WTC11 (cell line): Measurements from ENCODE around the gene DLL4. TPM values are rescaled to one million over a fixed set of nuclear protein-coding genes. Genes with fewer than 3 reads are reported as not detected.

Experiments
- ATAC-seq: fragments of 200-7000 bp; cut with Tn5 transposase; 2 replicates; pipeline ENCODE4 v1.10.0; 2021; ENCODE audit warnings: mild to moderate bottlenecking, moderate library complexity
- CTCF ChIA-PET: fragments of 300-600 bp; sonication (Branson Sonifier 250); formaldehyde crosslinking; loops from one replicate; lab custom pipeline; 2021; ENCODE audit warnings: antibody characterized with exemption; lab: Charles Lee
- POLR2A ChIA-PET: fragments of 350-600 bp; sonication (Branson Sonifier 250); formaldehyde crosslinking; loops from one replicate; lab custom pipeline; 2021; ENCODE audit warnings: antibody characterized with exemption; lab: Charles Lee
- DNase-seq: peaks from one replicate; pipeline ENCODE4 v3.0.0; 2021; ENCODE audit warnings: low spot score
- H3K27ac Mint-ChIP-seq: 2 replicates; pipeline ENCODE4 v1.8.0; 2021; ENCODE audit warnings: mixed read lengths
- H3K27me3 Mint-ChIP-seq: 2 replicates; pipeline ENCODE4 v1.8.0; 2021; ENCODE audit warnings: low read depth, mild to moderate bottlenecking, moderate library complexity, mixed read lengths
- H3K36me3 Mint-ChIP-seq: 2 replicates; pipeline ENCODE4 v1.8.0; 2021; ENCODE audit warnings: mixed read lengths
- H3K4me1 Mint-ChIP-seq: 2 replicates; pipeline ENCODE4 v1.8.0; 2022; ENCODE audit warnings: mixed read lengths
- H3K4me3 Mint-ChIP-seq: 2 replicates; pipeline ENCODE4 v1.8.0; 2021; ENCODE audit warnings: mild to moderate bottlenecking, moderate library complexity, mixed read lengths
- H3K9me3 Mint-ChIP-seq: 2 replicates; pipeline ENCODE4 v1.8.0; 2021; ENCODE audit warnings: mixed read lengths
- EMX1 ChIP-seq: fragments of 250-450 bp; sonication (Bioruptor Pico); IDR thresholded peaks from 2 replicates; pipeline ENCODE4 v1.8.0; 2021; ENCODE audit warnings: mild to moderate bottlenecking
- FOXK1 ChIP-seq: sonication (generic); formaldehyde crosslinking; IDR thresholded peaks from 2 replicates; pipeline ENCODE4 v1.8.0; 2022; ENCODE audit warnings: mild to moderate bottlenecking, moderate library complexity, missing genetic modification reagents
- GABPB1 ChIP-seq: sonication (generic); formaldehyde crosslinking; IDR thresholded peaks from 2 replicates; pipeline ENCODE4 v1.8.1; 2023; ENCODE audit warnings: mild to moderate bottlenecking, missing genetic modification reagents
- GRHL2 ChIP-seq: fragments of 250-450 bp; sonication (Bioruptor Pico); IDR thresholded peaks from 2 replicates; pipeline ENCODE4 v1.8.0; 2022; ENCODE audit warnings: mild to moderate bottlenecking, moderate library complexity; ENCODE audit not compliant: insufficient replicate concordance, severe bottlenecking
- NR1H2 ChIP-seq: sonication (generic); formaldehyde crosslinking; IDR thresholded peaks from 2 replicates; pipeline ENCODE4 v1.9.0; 2021; ENCODE audit warnings: mild to moderate bottlenecking, moderate library complexity, missing genetic modification reagents
- SP1 ChIP-seq: sonication (generic); formaldehyde crosslinking; conservative IDR thresholded peaks from 2 replicates; pipeline ENCODE4 v1.8.1; 2022; ENCODE audit warnings: missing genetic modification reagents
- ZNF138 ChIP-seq: sonication (generic); formaldehyde crosslinking; conservative IDR thresholded peaks from 2 replicates; pipeline ENCODE4 v1.8.1; 2022; ENCODE audit warnings: mild to moderate bottlenecking, moderate library complexity, missing genetic modification reagents
- total RNA-seq: library from RNA; stranded (reverse); gene quantifications from 3 replicates; pipeline ENCODE4 v1.2.3, GENCODE V29; 2021
- TF ChIP-seq, protein P1 (sequence below): sonication (generic); formaldehyde crosslinking; IDR thresholded peaks from 2 replicates; pipeline ENCODE4 v1.8.0; 2023; ENCODE audit warnings: missing genetic modification reagents, mild to moderate bottlenecking, borderline replicate concordance
- TF ChIP-seq, protein P2 (sequence below): sonication (generic); formaldehyde crosslinking; IDR thresholded peaks from 2 replicates; pipeline ENCODE4 v1.8.1; 2022; ENCODE audit warnings: low read depth, missing genetic modification reagents, borderline replicate concordance
- TF ChIP-seq, protein P3 (sequence below): sonication (generic); formaldehyde crosslinking; IDR thresholded peaks from 2 replicates; pipeline ENCODE4 v1.8.1; 2022; ENCODE audit warnings: low read depth, mild to moderate bottlenecking, moderate library complexity, missing genetic modification reagents, borderline replicate concordance
- TF ChIP-seq, protein P4 (sequence below): sonication (generic); formaldehyde crosslinking; IDR thresholded peaks from 2 replicates; pipeline ENCODE4 v1.8.1; 2022; ENCODE audit warnings: missing genetic modification reagents, borderline replicate concordance
- TF ChIP-seq, protein P5 (sequence below): sonication (generic); formaldehyde crosslinking; IDR thresholded peaks from 2 replicates; pipeline ENCODE4 v1.8.1; 2023; ENCODE audit warnings: mild to moderate bottlenecking, missing genetic modification reagents, moderate library complexity
- TF ChIP-seq, protein P6 (sequence below): fragments of 250-450 bp; sonication (Bioruptor Pico); conservative IDR thresholded peaks from 2 replicates; pipeline ENCODE4 v1.9.0; 2021; ENCODE audit warnings: mild to moderate bottlenecking
- TF ChIP-seq, protein P7 (sequence below): sonication (generic); formaldehyde crosslinking; IDR thresholded peaks from 2 replicates; pipeline ENCODE4 v1.8.1; 2023; ENCODE audit warnings: mild to moderate bottlenecking, missing genetic modification reagents, borderline replicate concordance

Gene DLL4
- total RNA-seq, 1 experiment from 2014 or later = 0.94 TPM

DNA sequence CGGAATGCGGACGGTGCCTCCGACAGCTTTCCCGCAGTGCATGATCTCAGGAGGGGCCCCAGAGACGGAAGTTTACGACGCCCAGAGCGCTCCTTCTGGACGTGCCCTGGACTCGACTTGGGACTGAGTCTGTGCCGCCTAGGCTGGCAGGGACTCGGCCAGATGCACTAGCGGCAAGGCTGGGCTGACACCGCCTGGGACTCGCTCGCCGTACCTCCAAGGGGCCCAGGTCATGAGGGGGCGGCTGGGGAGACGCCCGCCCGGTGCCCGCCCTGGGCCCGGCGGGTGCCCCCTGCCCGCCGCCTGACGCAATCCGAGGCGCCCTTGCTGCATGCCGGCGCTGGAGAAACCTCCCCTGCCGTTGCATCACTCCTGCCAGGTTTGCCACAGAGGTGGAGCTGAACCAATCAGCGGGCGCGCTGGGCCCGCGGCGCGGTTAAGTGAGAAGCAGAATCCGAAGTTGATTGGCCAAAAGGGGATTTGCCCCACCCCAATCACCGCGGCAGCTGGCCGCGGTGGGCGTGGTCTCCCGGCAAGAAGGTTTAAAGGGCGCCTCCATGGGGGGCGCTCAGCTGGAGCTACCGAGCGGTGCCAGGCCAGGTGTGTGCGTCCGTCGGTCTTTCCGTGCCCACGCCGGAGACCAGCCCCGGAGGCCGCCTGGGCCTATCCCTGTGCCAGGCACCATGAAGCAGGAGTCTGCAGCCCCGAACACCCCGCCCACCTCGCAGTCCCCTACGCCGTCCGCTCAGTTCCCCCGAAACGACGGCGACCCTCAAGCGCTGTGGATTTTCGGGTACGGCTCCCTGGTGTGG lies 24.0 kb downstream of the DLL4 start, which contains the start of gene CHAC1 (continued):
- TF ChIP-seq, protein P1, sequence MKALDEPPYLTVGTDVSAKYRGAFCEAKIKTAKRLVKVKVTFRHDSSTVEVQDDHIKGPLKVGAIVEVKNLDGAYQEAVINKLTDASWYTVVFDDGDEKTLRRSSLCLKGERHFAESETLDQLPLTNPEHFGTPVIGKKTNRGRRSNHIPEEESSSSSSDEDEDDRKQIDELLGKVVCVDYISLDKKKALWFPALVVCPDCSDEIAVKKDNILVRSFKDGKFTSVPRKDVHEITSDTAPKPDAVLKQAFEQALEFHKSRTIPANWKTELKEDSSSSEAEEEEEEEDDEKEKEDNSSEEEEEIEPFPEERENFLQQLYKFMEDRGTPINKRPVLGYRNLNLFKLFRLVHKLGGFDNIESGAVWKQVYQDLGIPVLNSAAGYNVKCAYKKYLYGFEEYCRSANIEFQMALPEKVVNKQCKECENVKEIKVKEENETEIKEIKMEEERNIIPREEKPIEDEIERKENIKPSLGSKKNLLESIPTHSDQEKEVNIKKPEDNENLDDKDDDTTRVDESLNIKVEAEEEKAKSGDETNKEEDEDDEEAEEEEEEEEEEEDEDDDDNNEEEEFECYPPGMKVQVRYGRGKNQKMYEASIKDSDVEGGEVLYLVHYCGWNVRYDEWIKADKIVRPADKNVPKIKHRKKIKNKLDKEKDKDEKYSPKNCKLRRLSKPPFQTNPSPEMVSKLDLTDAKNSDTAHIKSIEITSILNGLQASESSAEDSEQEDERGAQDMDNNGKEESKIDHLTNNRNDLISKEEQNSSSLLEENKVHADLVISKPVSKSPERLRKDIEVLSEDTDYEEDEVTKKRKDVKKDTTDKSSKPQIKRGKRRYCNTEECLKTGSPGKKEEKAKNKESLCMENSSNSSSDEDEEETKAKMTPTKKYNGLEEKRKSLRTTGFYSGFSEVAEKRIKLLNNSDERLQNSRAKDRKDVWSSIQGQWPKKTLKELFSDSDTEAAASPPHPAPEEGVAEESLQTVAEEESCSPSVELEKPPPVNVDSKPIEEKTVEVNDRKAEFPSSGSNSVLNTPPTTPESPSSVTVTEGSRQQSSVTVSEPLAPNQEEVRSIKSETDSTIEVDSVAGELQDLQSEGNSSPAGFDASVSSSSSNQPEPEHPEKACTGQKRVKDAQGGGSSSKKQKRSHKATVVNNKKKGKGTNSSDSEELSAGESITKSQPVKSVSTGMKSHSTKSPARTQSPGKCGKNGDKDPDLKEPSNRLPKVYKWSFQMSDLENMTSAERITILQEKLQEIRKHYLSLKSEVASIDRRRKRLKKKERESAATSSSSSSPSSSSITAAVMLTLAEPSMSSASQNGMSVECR (CRISPR knock-in tag) = peak; percentile 79; the same call in 1 of the 2 replicates
- TF ChIP-seq, protein P2, sequence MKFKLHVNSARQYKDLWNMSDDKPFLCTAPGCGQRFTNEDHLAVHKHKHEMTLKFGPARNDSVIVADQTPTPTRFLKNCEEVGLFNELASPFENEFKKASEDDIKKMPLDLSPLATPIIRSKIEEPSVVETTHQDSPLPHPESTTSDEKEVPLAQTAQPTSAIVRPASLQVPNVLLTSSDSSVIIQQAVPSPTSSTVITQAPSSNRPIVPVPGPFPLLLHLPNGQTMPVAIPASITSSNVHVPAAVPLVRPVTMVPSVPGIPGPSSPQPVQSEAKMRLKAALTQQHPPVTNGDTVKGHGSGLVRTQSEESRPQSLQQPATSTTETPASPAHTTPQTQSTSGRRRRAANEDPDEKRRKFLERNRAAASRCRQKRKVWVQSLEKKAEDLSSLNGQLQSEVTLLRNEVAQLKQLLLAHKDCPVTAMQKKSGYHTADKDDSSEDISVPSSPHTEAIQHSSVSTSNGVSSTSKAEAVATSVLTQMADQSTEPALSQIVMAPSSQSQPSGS = no peak
- TF ChIP-seq, all 79 proteins: peak for 29

DNA sequence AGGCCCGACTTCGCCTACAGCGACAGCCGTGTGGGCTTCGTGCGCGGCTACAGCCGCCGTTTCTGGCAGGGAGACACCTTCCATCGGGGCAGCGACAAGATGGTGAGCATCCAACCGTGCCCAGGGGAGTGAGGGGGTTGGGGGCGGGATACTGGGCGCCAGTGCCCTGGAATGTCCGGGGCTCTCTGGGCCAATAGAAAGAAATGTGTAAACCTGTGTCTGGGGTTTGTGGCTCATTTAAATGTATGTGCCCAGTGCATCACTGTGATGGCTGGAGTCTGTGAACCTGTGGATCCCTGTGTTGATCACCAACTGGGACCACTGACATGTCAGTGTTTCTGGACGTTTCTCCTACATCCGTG lies 24.6 kb downstream of the DLL4 start:
- Mint-ChIP-seq H3K4me3 (peak overlapping the region; percentile 83), H3K36me3 (peaks cover 10% of the 10 kb centered on the region), H3K27me3 (no peaks in the 10 kb centered on the region), H3K9me3 (no peaks in the 10 kb centered on the region), H3K27ac (peak overlapping the region; percentile 96), H3K4me1 (peaks cover 39% of the 10 kb centered on the region)
- CTCF ChIA-PET = interaction anchor here (0.5 to 9.6 kb wide), 16 partner anchors 9 to 277 kb away, joined by 3 to 99 read pairs (median 4); partner anchors contain the start of genes CHP1, DLL4, EXD1 and RHOV
- DNase-seq (no peak), ATAC-seq (peak; percentile 1)
- POLR2A ChIA-PET = interaction anchor here (0.5 to 4.6 kb wide), 23 partner anchors 10 to 585 kb away, joined by 3 to 80 read pairs (median 4); partner anchors contain the start of genes CHP1, DLL4, INO80 and NUSAP1
- TF ChIP-seq NR1H2 (no peak), ZNF138 (no peak), SP1 (CRISPR knock-in tag) (no peak), EMX1 (CRISPR knock-in tag) (no peak), GABPB1 (CRISPR knock-in tag) (no peak), FOXK1 (CRISPR knock-in tag) (no peak), GRHL2 (CRISPR knock-in tag) (no peak)
- TF ChIP-seq, protein P3, sequence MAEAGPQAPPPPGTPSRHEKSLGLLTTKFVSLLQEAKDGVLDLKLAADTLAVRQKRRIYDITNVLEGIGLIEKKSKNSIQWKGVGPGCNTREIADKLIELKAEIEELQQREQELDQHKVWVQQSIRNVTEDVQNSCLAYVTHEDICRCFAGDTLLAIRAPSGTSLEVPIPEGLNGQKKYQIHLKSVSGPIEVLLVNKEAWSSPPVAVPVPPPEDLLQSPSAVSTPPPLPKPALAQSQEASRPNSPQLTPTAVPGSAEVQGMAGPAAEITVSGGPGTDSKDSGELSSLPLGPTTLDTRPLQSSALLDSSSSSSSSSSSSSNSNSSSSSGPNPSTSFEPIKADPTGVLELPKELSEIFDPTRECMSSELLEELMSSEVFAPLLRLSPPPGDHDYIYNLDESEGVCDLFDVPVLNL (CRISPR knock-in tag) = no peak
- TF ChIP-seq, protein P4, sequence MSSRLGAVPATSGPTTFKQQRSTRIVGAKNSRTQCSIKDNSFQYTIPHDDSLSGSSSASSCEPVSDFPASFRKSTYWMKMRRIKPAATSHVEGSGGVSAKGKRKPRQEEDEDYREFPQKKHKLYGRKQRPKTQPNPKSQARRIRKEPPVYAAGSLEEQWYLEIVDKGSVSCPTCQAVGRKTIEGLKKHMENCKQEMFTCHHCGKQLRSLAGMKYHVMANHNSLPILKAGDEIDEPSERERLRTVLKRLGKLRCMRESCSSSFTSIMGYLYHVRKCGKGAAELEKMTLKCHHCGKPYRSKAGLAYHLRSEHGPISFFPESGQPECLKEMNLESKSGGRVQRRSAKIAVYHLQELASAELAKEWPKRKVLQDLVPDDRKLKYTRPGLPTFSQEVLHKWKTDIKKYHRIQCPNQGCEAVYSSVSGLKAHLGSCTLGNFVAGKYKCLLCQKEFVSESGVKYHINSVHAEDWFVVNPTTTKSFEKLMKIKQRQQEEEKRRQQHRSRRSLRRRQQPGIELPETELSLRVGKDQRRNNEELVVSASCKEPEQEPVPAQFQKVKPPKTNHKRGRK (CRISPR knock-in tag) = no peak
- TF ChIP-seq, protein P5, sequence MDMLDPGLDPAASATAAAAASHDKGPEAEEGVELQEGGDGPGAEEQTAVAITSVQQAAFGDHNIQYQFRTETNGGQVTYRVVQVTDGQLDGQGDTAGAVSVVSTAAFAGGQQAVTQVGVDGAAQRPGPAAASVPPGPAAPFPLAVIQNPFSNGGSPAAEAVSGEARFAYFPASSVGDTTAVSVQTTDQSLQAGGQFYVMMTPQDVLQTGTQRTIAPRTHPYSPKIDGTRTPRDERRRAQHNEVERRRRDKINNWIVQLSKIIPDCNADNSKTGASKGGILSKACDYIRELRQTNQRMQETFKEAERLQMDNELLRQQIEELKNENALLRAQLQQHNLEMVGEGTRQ = 0 out of 2 replicates have a peak, but pooled peaks have one; percentile 2
- TF ChIP-seq, protein P6, sequence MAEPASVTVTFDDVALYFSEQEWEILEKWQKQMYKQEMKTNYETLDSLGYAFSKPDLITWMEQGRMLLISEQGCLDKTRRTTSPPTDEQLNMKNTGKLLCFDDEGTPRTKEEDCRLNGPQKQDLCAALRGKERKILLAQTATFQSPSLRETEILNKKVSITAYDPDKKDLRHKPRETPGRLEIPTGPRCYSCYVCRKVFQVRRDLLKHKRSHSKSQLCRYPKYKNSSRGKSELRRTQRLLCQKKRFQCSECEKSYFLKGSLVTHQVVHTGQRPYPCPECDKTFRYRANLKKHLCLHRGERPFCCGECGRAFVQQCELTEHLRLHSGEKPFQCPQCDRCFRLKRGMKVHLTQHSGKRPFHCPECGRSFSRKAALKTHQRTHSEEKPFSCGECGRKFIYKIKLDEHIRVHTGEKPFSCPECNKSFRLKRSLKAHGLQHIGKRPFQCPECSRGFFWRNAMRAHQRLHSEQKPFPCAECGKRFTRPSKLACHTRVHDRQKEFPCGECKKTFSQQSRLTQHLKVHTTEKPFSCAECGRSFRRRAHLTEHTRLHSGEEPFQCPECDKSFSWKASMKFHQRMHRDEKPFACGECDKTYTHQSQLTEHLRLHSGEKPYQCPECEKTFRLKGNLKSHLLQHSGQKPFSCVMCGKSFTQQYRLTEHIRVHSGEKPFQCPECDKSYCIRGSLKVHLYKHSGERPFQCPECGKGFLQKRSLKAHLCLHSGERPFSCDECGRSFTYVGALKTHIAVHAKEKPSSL (CRISPR knock-in tag) = no peak
- TF ChIP-seq, protein P7, sequence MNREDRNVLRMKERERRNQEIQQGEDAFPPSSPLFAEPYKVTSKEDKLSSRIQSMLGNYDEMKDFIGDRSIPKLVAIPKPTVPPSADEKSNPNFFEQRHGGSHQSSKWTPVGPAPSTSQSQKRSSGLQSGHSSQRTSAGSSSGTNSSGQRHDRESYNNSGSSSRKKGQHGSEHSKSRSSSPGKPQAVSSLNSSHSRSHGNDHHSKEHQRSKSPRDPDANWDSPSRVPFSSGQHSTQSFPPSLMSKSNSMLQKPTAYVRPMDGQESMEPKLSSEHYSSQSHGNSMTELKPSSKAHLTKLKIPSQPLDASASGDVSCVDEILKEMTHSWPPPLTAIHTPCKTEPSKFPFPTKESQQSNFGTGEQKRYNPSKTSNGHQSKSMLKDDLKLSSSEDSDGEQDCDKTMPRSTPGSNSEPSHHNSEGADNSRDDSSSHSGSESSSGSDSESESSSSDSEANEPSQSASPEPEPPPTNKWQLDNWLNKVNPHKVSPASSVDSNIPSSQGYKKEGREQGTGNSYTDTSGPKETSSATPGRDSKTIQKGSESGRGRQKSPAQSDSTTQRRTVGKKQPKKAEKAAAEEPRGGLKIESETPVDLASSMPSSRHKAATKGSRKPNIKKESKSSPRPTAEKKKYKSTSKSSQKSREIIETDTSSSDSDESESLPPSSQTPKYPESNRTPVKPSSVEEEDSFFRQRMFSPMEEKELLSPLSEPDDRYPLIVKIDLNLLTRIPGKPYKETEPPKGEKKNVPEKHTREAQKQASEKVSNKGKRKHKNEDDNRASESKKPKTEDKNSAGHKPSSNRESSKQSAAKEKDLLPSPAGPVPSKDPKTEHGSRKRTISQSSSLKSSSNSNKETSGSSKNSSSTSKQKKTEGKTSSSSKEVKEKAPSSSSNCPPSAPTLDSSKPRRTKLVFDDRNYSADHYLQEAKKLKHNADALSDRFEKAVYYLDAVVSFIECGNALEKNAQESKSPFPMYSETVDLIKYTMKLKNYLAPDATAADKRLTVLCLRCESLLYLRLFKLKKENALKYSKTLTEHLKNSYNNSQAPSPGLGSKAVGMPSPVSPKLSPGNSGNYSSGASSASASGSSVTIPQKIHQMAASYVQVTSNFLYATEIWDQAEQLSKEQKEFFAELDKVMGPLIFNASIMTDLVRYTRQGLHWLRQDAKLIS (CRISPR knock-in tag) = peak; percentile 11; the same call in 1 of the 2 replicates
